Breast epithelium (tissue), 3 donors: Measurements from ENCODE around the gene COL25A1.

Experiments used
- POLR2A ChIP-seq: fragments of 450-650 bp; IDR thresholded peaks from one replicate; pipeline ENCODE4 v1.6.1; 2016; ENCODE audit warnings: antibody characterized with exemption, mild to moderate bottlenecking, moderate library complexity
- POLR2AphosphoS5 ChIP-seq, 3 donors: sonication (generic); formaldehyde crosslinking; IDR thresholded peaks; one replicate each; pipeline ENCODE4 v1.6.1; 2017; ENCODE audit warnings: antibody characterized with exemption in 3 of 3
- TF ChIP-seq, protein P1 (sequence below), 3 donors: fragments of 450-650 bp; IDR thresholded peaks; one replicate each; pipeline ENCODE4 v1.5.1; 2016 to 2017; ENCODE audit warnings: antibody characterized with exemption in 3 of 3, mild to moderate bottlenecking in 3 of 3, moderate library complexity in 3 of 3

DNA sequence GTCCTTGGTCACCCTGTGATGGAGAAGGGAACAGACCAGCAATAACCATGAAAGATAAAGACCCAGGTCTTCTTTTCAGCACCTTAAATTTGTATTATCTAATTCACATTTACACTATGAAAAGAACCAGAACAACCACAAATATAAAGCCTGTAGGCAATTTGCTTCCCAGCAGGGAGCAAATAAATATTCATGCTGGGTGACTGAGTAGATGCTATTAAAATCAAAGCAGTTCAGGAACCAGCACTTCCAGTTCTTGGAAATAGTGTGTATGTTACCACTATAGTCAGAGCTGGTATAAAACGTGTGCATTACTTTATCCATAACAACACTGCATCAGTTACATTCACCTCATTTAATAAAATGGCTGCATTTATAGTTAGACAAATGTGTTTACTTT is 361.8 kb downstream of the COL25A1 start:
- TF ChIP-seq, protein P1, sequence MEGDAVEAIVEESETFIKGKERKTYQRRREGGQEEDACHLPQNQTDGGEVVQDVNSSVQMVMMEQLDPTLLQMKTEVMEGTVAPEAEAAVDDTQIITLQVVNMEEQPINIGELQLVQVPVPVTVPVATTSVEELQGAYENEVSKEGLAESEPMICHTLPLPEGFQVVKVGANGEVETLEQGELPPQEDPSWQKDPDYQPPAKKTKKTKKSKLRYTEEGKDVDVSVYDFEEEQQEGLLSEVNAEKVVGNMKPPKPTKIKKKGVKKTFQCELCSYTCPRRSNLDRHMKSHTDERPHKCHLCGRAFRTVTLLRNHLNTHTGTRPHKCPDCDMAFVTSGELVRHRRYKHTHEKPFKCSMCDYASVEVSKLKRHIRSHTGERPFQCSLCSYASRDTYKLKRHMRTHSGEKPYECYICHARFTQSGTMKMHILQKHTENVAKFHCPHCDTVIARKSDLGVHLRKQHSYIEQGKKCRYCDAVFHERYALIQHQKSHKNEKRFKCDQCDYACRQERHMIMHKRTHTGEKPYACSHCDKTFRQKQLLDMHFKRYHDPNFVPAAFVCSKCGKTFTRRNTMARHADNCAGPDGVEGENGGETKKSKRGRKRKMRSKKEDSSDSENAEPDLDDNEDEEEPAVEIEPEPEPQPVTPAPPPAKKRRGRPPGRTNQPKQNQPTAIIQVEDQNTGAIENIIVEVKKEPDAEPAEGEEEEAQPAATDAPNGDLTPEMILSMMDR (IDR thresholded peaks at IDR 0.05) = no peak
- TF ChIP-seq POLR2AphosphoS5 (IDR thresholded peaks at IDR 0.05) (no peak), POLR2A (no peak)
